NCI-H82 treated with DMSO at 0.1 percent for 48 hours (cell line): ENCODE measurements around the gene PKP1.
A peak's percentile ranks its signal among the peaks of the same experiment; 100 is the strongest.

Experiments
- DNase-seq: peaks from one replicate; lab custom pipeline; 2025; ENCODE audit not compliant: unreplicated experiment; lab: John Stamatoyannopoulos, UW

The PKP1 gene

GRCh38 chr1:201260648-201261311 is 22.5 kb upstream of the PKP1 start:
- no peak for DNase-seq

GRCh38 chr1:201261771-201262547 is 21.3 kb upstream of the PKP1 start:
- DNase-seq, result no peak

GRCh38 chr1:201262963-201263608 is 20.2 kb upstream of the PKP1 start:
- no peak for DNase-seq

GRCh38 chr1:201264072-201264471 is 19.2 kb upstream of the PKP1 start:
- DNase-seq, result no peak

GRCh38 chr1:201264554-201264953 is 18.8 kb upstream of the PKP1 start:
- DNase-seq, result no peak

- DNase-seq, result no peak
These were observed 17.6 kb upstream of the PKP1 start for GRCh38 chr1:201265756-201266155.

GRCh38 chr1:201266276-201266675 is 17.0 kb upstream of the PKP1 start:
- DNase-seq, result no peak

GRCh38 chr1:201266774-201267173 is 16.5 kb upstream of the PKP1 start:
- no peak for DNase-seq

GRCh38 chr1:201267481-201268229 is 15.7 kb upstream of the PKP1 start:
- DNase-seq, result no peak

- peak; percentile 98 for DNase-seq
These were observed 14.6 kb upstream of the PKP1 start for GRCh38 chr1:201268604-201269151.

GRCh38 chr1:201269281-201269680 is 14.0 kb upstream of the PKP1 start:
- no peak for DNase-seq

- no peak for DNase-seq
These were observed 13.4 kb upstream of the PKP1 start for GRCh38 chr1:201269900-201270410.

- DNase-seq, result no peak
These were observed 12.5 kb upstream of the PKP1 start for GRCh38 chr1:201270616-201271390.

GRCh38 chr1:201272799-201273198 is 10.5 kb upstream of the PKP1 start:
- DNase-seq, result no peak

- DNase-seq, result no peak
These were observed 8.6 kb upstream of the PKP1 start for GRCh38 chr1:201274616-201275252.

GRCh38 chr1:201275253-201275666 is 8.0 kb upstream of the PKP1 start:
- DNase-seq, result no peak

- DNase-seq, result no peak
These were observed 6.4 kb upstream of the PKP1 start for GRCh38 chr1:201276891-201277290.

GRCh38 chr1:201277441-201277840 is 5.9 kb upstream of the PKP1 start:
- DNase-seq, result no peak

- DNase-seq, result no peak
These were observed 4.0 kb upstream of the PKP1 start for GRCh38 chr1:201279313-201279712.

GRCh38 chr1:201280884-201281283 is 2.4 kb upstream of the PKP1 start:
- no peak for DNase-seq
